Measurements from ENCODE around the gene NOTUM. TPM values are rescaled to one million over a fixed set of nuclear protein-coding genes. Genes with fewer than 3 reads are reported as not detected.
"Not testable (repeated sequence)": the region's sequence is repeated elsewhere in the genome, so short reads cannot be mapped to it uniquely, and the experiment has no call there.

NOTUM gene
- total RNA-seq, 5 donors from 2014 or later (not counting 1 experiment from before 2014, with no cell fraction given): 0.13 to 0.33 (median 0.29) TPM; not detected in 2

DNA sequence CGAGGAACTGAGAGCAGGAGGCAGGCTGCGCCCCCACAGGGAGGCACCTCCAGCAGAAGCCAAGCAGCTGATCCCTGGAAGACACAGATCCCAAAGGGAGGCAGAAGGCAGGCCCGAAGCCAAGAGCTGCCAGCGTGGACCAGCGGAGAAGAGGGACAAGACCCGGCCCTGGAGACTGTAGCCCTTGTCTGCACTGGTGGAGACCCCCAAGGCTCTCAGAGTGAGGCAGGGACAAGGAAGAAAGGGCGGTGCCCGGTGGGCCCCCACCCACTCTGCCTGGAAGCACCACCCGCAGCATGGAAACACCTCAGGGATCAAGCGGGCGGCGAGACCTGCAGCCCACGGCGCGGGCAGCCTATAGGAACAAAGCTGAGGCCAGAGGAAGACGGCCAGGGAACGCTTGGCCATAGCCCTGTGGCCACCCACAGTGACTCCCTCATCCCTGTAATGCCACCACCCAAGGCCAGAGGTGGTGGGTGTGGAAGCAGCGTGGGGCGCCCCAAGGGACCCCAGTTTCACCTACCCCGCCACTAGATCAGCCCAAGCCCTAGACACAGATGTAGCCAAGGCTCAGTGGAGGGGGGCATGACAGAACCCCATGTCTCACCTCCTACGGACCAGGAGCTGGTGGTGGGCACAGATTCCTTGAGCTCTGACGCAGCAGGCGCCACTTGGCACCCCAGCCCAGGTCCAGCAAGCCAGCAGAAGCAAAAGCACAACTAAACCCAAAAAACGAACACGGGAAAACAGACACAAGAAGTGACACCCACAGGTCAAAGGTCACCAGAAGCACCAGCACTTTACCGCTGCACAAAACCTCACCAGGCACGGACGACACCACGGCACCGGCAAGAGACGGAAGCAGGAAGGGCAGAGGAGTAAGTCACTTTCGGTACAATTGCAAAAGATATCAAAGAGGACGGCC, 40.1 kb downstream of the NOTUM start:
- WGBS (ENCODE audit: insufficient coverage): 88% methylated on average over 25 of the region's 33 CpGs
- no peak for ATAC-seq (replicated peaks in 1 of 4)
- Histone ChIP-seq H3K4me1 (ENCODE audit: control insufficient read depth in 1 of 2, extremely low read depth in 1 of 2, insufficient read depth in 2 of 2, low read length in 2 of 2) (peaks cover 30 to 49% of the 10 kb centered on the region in 2 experiments), H3K27ac (ENCODE audit: low read length) (no peak overlapping the region), H3K9me3 (no peaks in the 10 kb centered on the region), H3K27me3 (replicated peaks in 1 of 2; ENCODE audit: control insufficient read depth in 2 of 2, extremely low read depth in 1 of 2, insufficient read depth in 2 of 2, low read length in 1 of 2) (no peaks in the 10 kb centered on the region), H3K4me3 (ENCODE audit: control insufficient read depth in 1 of 2, extremely low read depth in 1 of 2, low read length in 1 of 2) (no peak overlapping the region), H3K36me3 (ENCODE audit: control insufficient read depth in 2 of 2, extremely low read depth in 1 of 2, insufficient read depth in 1 of 2, low read length in 1 of 2) (peaks cover 3 to 5% of the 10 kb centered on the region in 2 donors)
- H3K36me3 Mint-ChIP-seq: peaks cover 4% of the 10 kb centered on the region
- peaks cover 32 to 47% (median 37%) of the 10 kb centered on the region in 3 donors for H3K4me1 Mint-ChIP-seq
- H3K27me3 Mint-ChIP-seq: no peaks in the 10 kb centered on the region
- ChIA-PET POLR2A (no interaction called here), CTCF (no interaction called here)
- DNase-seq: no peak
- no peak overlapping the region for H3K4me3 Mint-ChIP-seq
- no peaks in the 10 kb centered on the region for H3K9me3 Mint-ChIP-seq
- H3K27ac Mint-ChIP-seq: no peak overlapping the region

GRCh38 chr17:81918832-81919545, 42.0 kb downstream of the NOTUM start:
- ATAC-seq (replicated peaks in 1 of 4): no peak
- ChIA-PET POLR2A (no interaction called here), CTCF (no interaction called here)
- H3K27ac Mint-ChIP-seq: peak overlapping the region; percentile 86 to 87
- peaks cover 12% of the 10 kb centered on the region for H3K36me3 Mint-ChIP-seq
- no peaks in the 10 kb centered on the region for H3K27me3 Mint-ChIP-seq
- 83% methylated on average over 11 of the region's 15 CpGs for WGBS (ENCODE audit: insufficient coverage)
- peaks cover 20 to 35% (median 26%) of the 10 kb centered on the region in 3 donors for H3K4me1 Mint-ChIP-seq
- no peaks in the 10 kb centered on the region for H3K9me3 Mint-ChIP-seq
- Histone ChIP-seq H3K9me3 (no peaks in the 10 kb centered on the region), H3K4me3 (ENCODE audit: control insufficient read depth in 1 of 2, extremely low read depth in 1 of 2, low read length in 1 of 2) (no peak overlapping the region), H3K4me1 (ENCODE audit: control insufficient read depth in 1 of 2, extremely low read depth in 1 of 2, insufficient read depth in 2 of 2, low read length in 2 of 2) (peaks cover 16 to 39% of the 10 kb centered on the region in 2 experiments), H3K36me3 (ENCODE audit: control insufficient read depth in 2 of 2, extremely low read depth in 1 of 2, insufficient read depth in 1 of 2, low read length in 1 of 2) (peaks cover 11 to 21% of the 10 kb centered on the region in 2 donors), H3K27me3 (replicated peaks in 1 of 2; ENCODE audit: control insufficient read depth in 2 of 2, extremely low read depth in 1 of 2, insufficient read depth in 2 of 2, low read length in 1 of 2) (no peaks in the 10 kb centered on the region), H3K27ac (ENCODE audit: low read length) (peak overlapping the region; percentile 63)
- H3K4me3 Mint-ChIP-seq: peak overlapping the region; percentile 7 to 88 (median 85)
- DNase-seq: no peak

DNA sequence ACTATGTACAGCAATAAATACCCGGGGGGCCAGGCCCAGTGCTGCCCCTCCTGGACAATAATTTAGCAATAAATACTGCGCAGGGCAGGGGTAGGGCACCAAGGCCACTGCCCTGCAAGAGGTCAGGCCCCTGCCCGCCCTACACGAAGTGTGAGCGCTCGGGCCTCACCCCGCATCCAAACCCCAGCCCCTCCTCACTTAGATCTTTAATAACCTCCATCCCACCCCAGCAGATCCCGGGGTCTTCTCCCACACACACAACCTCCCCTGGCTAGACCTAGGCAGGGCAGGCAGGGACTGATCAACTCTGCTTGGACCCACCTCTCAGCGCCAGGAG, 42.7 kb downstream of the NOTUM start:
- H3K9me3 ChIP-seq; POLR2A ChIA-PET; H3K27me3 Mint-ChIP-seq; H3K27me3 ChIP-seq (replicated peaks in 1 of 2; ENCODE audit: control insufficient read depth in 2 of 2, extremely low read depth in 1 of 2, insufficient read depth in 2 of 2, low read length in 1 of 2); CTCF ChIA-PET; H3K9me3 Mint-ChIP-seq; H3K4me3 ChIP-seq (ENCODE audit: control insufficient read depth in 1 of 2, extremely low read depth in 1 of 2, low read length in 1 of 2): not testable (repeated sequence)
- Mint-ChIP-seq H3K4me1 (peaks cover 20 to 32% (median 26%) of the 10 kb centered on the region in 3 donors), H3K27ac (peak overlapping the region; percentile 86 to 87), H3K36me3 (peaks cover 14% of the 10 kb centered on the region), H3K4me3 (peak overlapping the region; percentile 83 to 88 (median 85))
- WGBS (ENCODE audit: insufficient coverage): 30% methylated on average over 5 of the region's 9 CpGs
- Histone ChIP-seq H3K36me3 (ENCODE audit: control insufficient read depth in 2 of 2, extremely low read depth in 1 of 2, insufficient read depth in 1 of 2, low read length in 1 of 2) (peaks cover 16 to 28% of the 10 kb centered on the region in 2 donors), H3K27ac (ENCODE audit: low read length) (peak overlapping the region; percentile 63), H3K4me1 (ENCODE audit: control insufficient read depth in 1 of 2, extremely low read depth in 1 of 2, insufficient read depth in 2 of 2, low read length in 2 of 2) (peaks cover 12 to 32% of the 10 kb centered on the region in 2 experiments)
- ATAC-seq (replicated peaks in 1 of 4) (peak in 3 of 4 experiments; percentile 16 to 51 (median 18)), DNase-seq (peak in 1 of 35 experiments; percentile 27)

DNA sequence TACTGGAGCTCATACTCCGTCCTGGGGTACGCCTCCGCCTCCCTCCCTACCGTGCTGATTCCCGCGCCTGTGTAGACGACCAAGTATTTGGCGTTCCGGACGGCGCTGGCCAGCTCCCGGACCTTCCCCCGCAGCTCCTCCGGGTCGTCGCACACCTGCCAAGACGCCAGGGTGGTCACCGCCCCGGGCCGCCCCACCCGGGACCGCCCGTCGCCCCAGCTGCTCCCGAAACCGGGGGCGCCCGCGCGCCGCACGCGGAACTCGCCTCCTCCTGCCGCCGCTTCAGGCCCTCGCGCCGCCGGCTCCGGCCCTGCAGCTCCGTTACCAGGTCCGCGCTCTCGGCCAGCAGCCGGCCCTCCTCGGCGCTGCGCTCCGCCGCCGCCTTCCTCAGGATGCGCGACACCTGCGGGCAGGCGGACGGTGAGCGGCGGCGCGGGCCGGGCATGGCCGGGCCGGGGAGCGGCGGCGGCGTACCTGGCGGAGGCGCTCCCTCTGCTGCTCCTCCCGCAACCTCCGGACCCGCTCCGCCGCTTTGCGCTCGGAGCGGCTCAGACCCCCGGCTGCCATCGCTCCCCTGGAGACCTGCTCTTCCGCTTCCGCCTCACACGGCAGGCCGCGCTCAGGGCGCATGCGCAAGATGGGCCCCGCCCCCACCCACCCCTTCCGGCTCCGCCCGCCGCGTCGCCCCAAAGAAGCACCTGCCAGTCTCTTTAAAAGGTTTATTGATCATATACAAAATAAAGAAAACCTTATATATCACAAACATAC, 43.2 kb downstream of the NOTUM start, which contains the start of gene SIRT7:
SIRT7 (minus strand) TSS at position 612 of the 768 bp plus-strand sequence; CDS start at position 567, 45 bp downstream.
- H3K27me3 Mint-ChIP-seq: no peaks in the 10 kb centered on the region
- Histone ChIP-seq H3K4me3 (ENCODE audit: control insufficient read depth in 1 of 2, extremely low read depth in 1 of 2, low read length in 1 of 2) (peak within 1 kb of the TSS; percentile 61 to 80), H3K27ac (ENCODE audit: low read length) (peak within 1 kb of the TSS; percentile 63), H3K36me3 (ENCODE audit: control insufficient read depth in 2 of 2, extremely low read depth in 1 of 2, insufficient read depth in 1 of 2, low read length in 1 of 2) (peaks cover 22 to 34% of the 10 kb centered on the region in 2 donors), H3K27me3 (replicated peaks in 1 of 2; ENCODE audit: control insufficient read depth in 2 of 2, extremely low read depth in 1 of 2, insufficient read depth in 2 of 2, low read length in 1 of 2) (no peaks in the 10 kb centered on the region), H3K4me1 (ENCODE audit: control insufficient read depth in 1 of 2, extremely low read depth in 1 of 2, insufficient read depth in 2 of 2, low read length in 2 of 2) (peaks cover 12 to 30% of the 10 kb centered on the region in 2 experiments), H3K9me3 (no peaks in the 10 kb centered on the region)
- H3K36me3 Mint-ChIP-seq: peaks cover 20% of the 10 kb centered on the region
- ChIA-PET CTCF (no interaction called here), POLR2A (no interaction called here)
- DNase-seq (peak; percentile 61 to 95 (median 77)), ATAC-seq (replicated peaks in 1 of 4) (peak; percentile 86 to 90 (median 89))
- H3K27ac Mint-ChIP-seq: peak within 1 kb of the TSS; percentile 86 to 87
- under 1% methylated on average over 77 of the region's 94 CpGs for WGBS (ENCODE audit: insufficient coverage)
- H3K9me3 Mint-ChIP-seq: no peaks in the 10 kb centered on the region
- H3K4me3 Mint-ChIP-seq: peak within 1 kb of the TSS; percentile 83 to 88 (median 85)
- H3K4me1 Mint-ChIP-seq: peaks cover 26 to 36% (median 29%) of the 10 kb centered on the region in 3 donors

GRCh38 chr17:81916234-81917001, 44.6 kb downstream of the NOTUM start:
- H3K36me3 Mint-ChIP-seq: peaks cover 21% of the 10 kb centered on the region
- no peak for ATAC-seq (replicated peaks in 1 of 4)

More at GRCh38 chr17:81916234-81917001, 44.6 kb downstream of the NOTUM start:
- Histone ChIP-seq H3K4me3 (ENCODE audit: control insufficient read depth in 1 of 2, extremely low read depth in 1 of 2, low read length in 1 of 2) (peak overlapping the region in 1 of 2 donors; percentile 61), H3K4me1 (ENCODE audit: control insufficient read depth in 1 of 2, extremely low read depth in 1 of 2, insufficient read depth in 2 of 2, low read length in 2 of 2) (peaks cover 12 to 36% of the 10 kb centered on the region in 2 experiments), H3K27me3 (replicated peaks in 1 of 2; ENCODE audit: control insufficient read depth in 2 of 2, extremely low read depth in 1 of 2, insufficient read depth in 2 of 2, low read length in 1 of 2) (no peaks in the 10 kb centered on the region), H3K27ac (ENCODE audit: low read length) (no peak overlapping the region), H3K9me3 (no peaks in the 10 kb centered on the region), H3K36me3 (ENCODE audit: control insufficient read depth in 2 of 2, extremely low read depth in 1 of 2, insufficient read depth in 1 of 2, low read length in 1 of 2) (peaks cover 22 to 41% of the 10 kb centered on the region in 2 donors)
- Mint-ChIP-seq H3K27ac (peak overlapping the region in 1 of 2 donors; percentile 64), H3K9me3 (no peaks in the 10 kb centered on the region), H3K4me1 (peaks cover 26 to 36% (median 33%) of the 10 kb centered on the region in 3 donors), H3K27me3 (no peaks in the 10 kb centered on the region), H3K4me3 (peak overlapping the region; percentile 78 to 85 (median 83))
- ChIA-PET POLR2A (no interaction called here), CTCF (interaction anchor here (0.6 to 0.7 kb wide), 3 partner anchors 12 to 1015 kb away, joined by 3 to 8 read pairs (median 4); no protein-coding TSS in a partner anchor)
- DNase-seq: no peak
- WGBS (ENCODE audit: insufficient coverage): 87% methylated on average over 20 of the region's 21 CpGs
